ENCODE measurements around the gene GSDME. TPM values are rescaled to one million over a fixed set of nuclear protein-coding genes. Genes with fewer than 3 reads are reported as not detected.

Gene GSDME
- total and polyA plus RNA-seq, 10 of the 15 experiments (the other 5 are each of a cell fraction or from before 2014, with no cell fraction given), result 23.7 to 245 (median 128) TPM

GRCh38 chr7:24802300-24802699, 45.0 kb upstream of the GSDME start (continued):
- no peak for TF ChIP-seq CUX1 (IDR thresholded peaks at IDR 0.05; ENCODE audit: insufficient replicate concordance, low read depth, low read length)

GRCh38 chr7:24801883-24802282, 44.6 kb upstream of the GSDME start:
- no peaks in the 10 kb centered on the region for H3K27me3 ChIP-seq (replicated peaks in 1 of 2; ENCODE audit: control insufficient read depth in 2 of 2, insufficient read depth in 2 of 2, low read length in 1 of 2)
- H3K79me2 ChIP-seq (ENCODE audit: control insufficient read depth, insufficient read depth, low read length), result no peaks in the 10 kb centered on the region
- no peak overlapping the region for H3K4me3 ChIP-seq
- no TSS peak for BruUV-seq (replicated peaks)
- H3K27ac ChIP-seq (ENCODE audit: control insufficient read depth, insufficient read depth), result no peak overlapping the region
- H4K20me1 ChIP-seq (ENCODE audit: control insufficient read depth, insufficient read depth), result no peaks in the 10 kb centered on the region
- FAIRE-seq, result no peak
- peaks cover 4 to 14% of the 10 kb centered on the region in 2 experiments for H3K36me3 ChIP-seq (ENCODE audit: control insufficient read depth in 2 of 2, insufficient read depth in 2 of 2, low read length in 1 of 2)
- H3K4me2 ChIP-seq (ENCODE audit: control insufficient read depth, insufficient read depth), result no peak overlapping the region
- 96% methylated on average over 2 of the region's 2 CpGs for WGBS (ENCODE audit: insufficient coverage, insufficient replicate concordance, low lambda C conversion rate, missing lambda C conversion rate)
- H3K9me3 ChIP-seq (replicated peaks; ENCODE audit: control insufficient read depth, insufficient read depth, low read length), result no peaks in the 10 kb centered on the region
- ChIA-PET RAD21 (ENCODE audit: unreplicated experiment) (no interaction called here), POLR2A (no interaction called here), CTCF (interaction anchor here (0.9 to 3.5 kb wide), 5 partner anchors 10 to 297 kb away, joined by 3 to 23 read pairs (median 3); no protein-coding TSS in a partner anchor), SMC1A (ENCODE audit: uncharacterized antibody, unreplicated experiment) (interaction anchor here (1.3 kb wide), 1 partner anchor 11 kb away, joined by 8 read pairs; no protein-coding TSS in a partner anchor)
- no peaks in the 10 kb centered on the region for H3K4me1 ChIP-seq (ENCODE audit: control insufficient read depth, insufficient read depth, low read length)
- no peak overlapping the region for H3K9ac ChIP-seq (ENCODE audit: control insufficient read depth, insufficient read depth, low read length)
- DNase-seq (ENCODE audit: low read depth, low spot score), result no peak
- no peak for ATAC-seq
- in situ Hi-C loops (cut with MboI) (no loop called here), intact Hi-C loops (cut with micrococcal nuclease; ENCODE audit: unreplicated experiment) (no loop called here)
- H2AFZ ChIP-seq (ENCODE audit: control insufficient read depth, low read depth, low read length), result no peak overlapping the region
- TF ChIP-seq SRF (IDR thresholded peaks at IDR 0.05; ENCODE audit: low read depth in 2 of 2, low read length in 2 of 2) (no peak), CHD4 (IDR thresholded peaks at IDR 0.05) (no peak), CBX3 (IDR thresholded peaks at IDR 0.05; ENCODE audit: borderline replicate concordance, low read depth) (no peak), CREB1 (IDR thresholded peaks at IDR 0.05; ENCODE audit: low read depth) (no peak), USF1 (IDR thresholded peaks at IDR 0.05; ENCODE audit: borderline replicate concordance, extremely low read length, insufficient read depth, low read depth, low read length) (no peak), NFXL1 (IDR thresholded peaks at IDR 0.05; ENCODE audit: borderline replicate concordance) (no peak), NBN (IDR thresholded peaks at IDR 0.05) (no peak), MLLT1 (IDR thresholded peaks at IDR 0.05) (no peak), GATAD2B (conservative IDR thresholded peaks at IDR 0.05; ENCODE audit: low read depth) (no peak), ZNF384 (IDR thresholded peaks at IDR 0.05; ENCODE audit: borderline replicate concordance, low read depth, low read length) (no peak), NFYB (IDR thresholded peaks at IDR 0.05; ENCODE audit: insufficient read depth, low read depth, low read length) (no peak), NR2F1 (conservative IDR thresholded peaks at IDR 0.05) (no peak), RCOR1 (conservative IDR thresholded peaks at IDR 0.05; ENCODE audit: low read depth, low read length) (no peak), POLR2AphosphoS2 (IDR thresholded peaks at IDR 0.05; ENCODE audit: low read depth, low read length) (no peak), FOXK2 (IDR thresholded peaks at IDR 0.05) (no peak), NFYA (IDR thresholded peaks at IDR 0.05; ENCODE audit: borderline replicate concordance, low read depth, low read length) (no peak)
